Smooth muscle cell (in vitro differentiated cells): ENCODE results near the gene SMIM33. TPM values are rescaled to one million over a fixed set of nuclear protein-coding genes. Genes with fewer than 3 reads are reported as not detected.

ENCODE experiments used
- DNase-seq: peaks from one replicate; lab custom pipeline; 2025; ENCODE audit not compliant: unreplicated experiment; lab: John Stamatoyannopoulos, UW
- H2AFZ ChIP-seq: fragments of 200-600 bp; sonication (generic); 2 replicates; pipeline ENCODE4 v1.6.0; 2016; ENCODE audit warnings: antibody characterized with exemption, low read depth, mild to moderate bottlenecking
- H3F3A ChIP-seq: fragments of 200-600 bp; sonication (generic); 2 replicates; pipeline ENCODE4 v1.6.0; 2017; ENCODE audit warnings: antibody characterized with exemption, low read depth
- H3K27ac ChIP-seq: fragments of 200-600 bp; sonication (generic); 2 replicates; pipeline ENCODE4 v1.5.1; 2016; ENCODE audit warnings: low read depth, mild to moderate bottlenecking
- H3K27me3 ChIP-seq: fragments of 200-600 bp; sonication (generic); 2 replicates; pipeline ENCODE4 v1.6.1; 2016; ENCODE audit warnings: low read depth, mild to moderate bottlenecking
- H3K36me3 ChIP-seq: fragments of 200-600 bp; sonication (generic); 2 replicates; pipeline ENCODE4 v1.5.1; 2016; ENCODE audit warnings: low read depth
- H3K4me1 ChIP-seq: fragments of 200-600 bp; sonication (generic); 2 replicates; pipeline ENCODE4 v1.5.1; 2016; ENCODE audit warnings: low read depth
- H3K4me2 ChIP-seq: fragments of 200-600 bp; sonication (generic); 2 replicates; pipeline ENCODE4 v1.6.0; 2016; ENCODE audit warnings: mild to moderate bottlenecking
- H3K4me3 ChIP-seq: fragments of 200-600 bp; sonication (generic); 2 replicates; pipeline ENCODE4 v1.5.1; 2016; ENCODE audit warnings: mild to moderate bottlenecking
- H3K79me2 ChIP-seq: fragments of 200-600 bp; sonication (generic); 2 replicates; pipeline ENCODE4 v1.6.0; 2016; ENCODE audit warnings: low read depth, mild to moderate bottlenecking
- H3K9ac ChIP-seq: fragments of 200-600 bp; sonication (generic); 2 replicates; pipeline ENCODE4 v1.6.0; 2016; ENCODE audit warnings: low read depth
- H3K9me3 ChIP-seq: fragments of 200-600 bp; sonication (generic); replicated peaks from 2 replicates; pipeline ENCODE4 v1.5.1; 2016; ENCODE audit warnings: low read depth
- H4K20me1 ChIP-seq: fragments of 200-600 bp; sonication (generic); 2 replicates; pipeline ENCODE4 v1.6.0; 2016; ENCODE audit warnings: low read depth
- WGBS: methylation state at CpG from one replicate; pipeline ENCODE4 v1.1.7; 2016; ENCODE audit warnings: low lambda C conversion rate; 5-methylcytosine and 5-hydroxymethylcytosine counted together
- polyA plus RNA-seq: library from polyadenylated mRNA; unstranded; fragments of >200 nt; fragmentation: Nextera tagmentation; extraction: Ambion mirVana; gene quantifications from 2 replicates; pipeline ENCODE4 v1.2.1, GENCODE V29; 2016
- total RNA-seq: library from RNA; depleted of rRNA; stranded (reverse); fragments of >200 nt; gene quantifications from 2 replicates; pipeline ENCODE4 v1.2.3, GENCODE V29; 2014
- TF ChIP-seq, protein P1 (sequence below): fragments of 200-600 bp; sonication (generic); IDR thresholded peaks from 2 replicates; pipeline ENCODE4 v1.5.1; 2017; ENCODE audit warnings: borderline replicate concordance, mild to moderate bottlenecking, antibody characterized with exemption; ENCODE audit not compliant: insufficient read depth, poor library complexity, severe bottlenecking

Gene SMIM33
- total and polyA plus RNA-seq, 2 experiments from 2014 or later: not detected

DNA sequence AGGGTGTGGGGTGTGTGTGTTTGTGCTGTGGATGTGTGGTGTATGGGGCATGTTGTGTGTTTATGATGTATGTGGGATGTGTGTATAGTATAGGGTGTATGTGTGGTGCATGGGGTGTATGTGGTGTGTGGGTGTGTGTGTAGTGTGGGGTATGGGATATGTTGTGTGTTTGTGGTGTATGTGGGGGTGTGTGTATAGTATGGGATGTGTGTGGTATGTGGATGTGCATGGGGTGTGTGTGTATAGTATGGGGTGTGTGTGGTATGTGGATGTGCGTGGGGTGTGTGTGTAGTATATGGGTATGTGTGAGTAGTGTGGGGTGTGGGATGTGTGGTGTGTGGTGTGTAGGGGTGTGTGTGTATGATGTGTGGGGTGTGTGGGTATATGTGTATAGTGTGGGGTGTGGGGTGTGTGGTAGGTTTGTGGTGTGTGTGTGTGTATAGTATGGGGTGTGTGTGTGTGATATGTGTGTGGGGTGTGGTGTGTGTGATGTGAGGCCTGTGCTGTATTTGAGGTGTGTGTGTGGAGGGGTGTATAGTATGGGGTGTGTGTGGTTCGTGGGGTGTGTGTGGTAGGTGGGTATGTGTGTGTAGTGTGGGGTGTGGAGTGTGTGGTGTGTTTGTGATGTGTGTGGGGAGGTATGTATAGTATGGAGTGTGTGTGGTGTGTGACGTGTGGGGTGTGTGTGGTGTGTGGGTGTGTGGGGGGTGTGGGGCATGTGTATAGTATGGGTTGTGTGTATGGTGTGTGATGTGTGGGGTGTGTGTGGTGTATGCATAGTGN, 18.7 kb upstream of the SMIM33 start:
- H2AFZ ChIP-seq: no peak overlapping the region
- no peaks in the 10 kb centered on the region for H3K9me3 ChIP-seq
- WGBS: 89% methylated on average over 3 of the region's 3 CpGs
- H3K79me2 ChIP-seq: no peaks in the 10 kb centered on the region
- no peaks in the 10 kb centered on the region for H4K20me1 ChIP-seq
- no peak overlapping the region for H3K4me3 ChIP-seq
- TF ChIP-seq, protein P1, sequence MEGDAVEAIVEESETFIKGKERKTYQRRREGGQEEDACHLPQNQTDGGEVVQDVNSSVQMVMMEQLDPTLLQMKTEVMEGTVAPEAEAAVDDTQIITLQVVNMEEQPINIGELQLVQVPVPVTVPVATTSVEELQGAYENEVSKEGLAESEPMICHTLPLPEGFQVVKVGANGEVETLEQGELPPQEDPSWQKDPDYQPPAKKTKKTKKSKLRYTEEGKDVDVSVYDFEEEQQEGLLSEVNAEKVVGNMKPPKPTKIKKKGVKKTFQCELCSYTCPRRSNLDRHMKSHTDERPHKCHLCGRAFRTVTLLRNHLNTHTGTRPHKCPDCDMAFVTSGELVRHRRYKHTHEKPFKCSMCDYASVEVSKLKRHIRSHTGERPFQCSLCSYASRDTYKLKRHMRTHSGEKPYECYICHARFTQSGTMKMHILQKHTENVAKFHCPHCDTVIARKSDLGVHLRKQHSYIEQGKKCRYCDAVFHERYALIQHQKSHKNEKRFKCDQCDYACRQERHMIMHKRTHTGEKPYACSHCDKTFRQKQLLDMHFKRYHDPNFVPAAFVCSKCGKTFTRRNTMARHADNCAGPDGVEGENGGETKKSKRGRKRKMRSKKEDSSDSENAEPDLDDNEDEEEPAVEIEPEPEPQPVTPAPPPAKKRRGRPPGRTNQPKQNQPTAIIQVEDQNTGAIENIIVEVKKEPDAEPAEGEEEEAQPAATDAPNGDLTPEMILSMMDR: no peak
- DNase-seq: no peak
- H3K9ac ChIP-seq: no peak overlapping the region
- H3K36me3 ChIP-seq: no peaks in the 10 kb centered on the region
- H3K27ac ChIP-seq: no peak overlapping the region
- H3K4me2 ChIP-seq: no peak overlapping the region
- H3K27me3 ChIP-seq: no peaks in the 10 kb centered on the region
- H3K4me1 ChIP-seq: peaks cover 1% of the 10 kb centered on the region
- no peaks in the 10 kb centered on the region for H3F3A ChIP-seq

DNA sequence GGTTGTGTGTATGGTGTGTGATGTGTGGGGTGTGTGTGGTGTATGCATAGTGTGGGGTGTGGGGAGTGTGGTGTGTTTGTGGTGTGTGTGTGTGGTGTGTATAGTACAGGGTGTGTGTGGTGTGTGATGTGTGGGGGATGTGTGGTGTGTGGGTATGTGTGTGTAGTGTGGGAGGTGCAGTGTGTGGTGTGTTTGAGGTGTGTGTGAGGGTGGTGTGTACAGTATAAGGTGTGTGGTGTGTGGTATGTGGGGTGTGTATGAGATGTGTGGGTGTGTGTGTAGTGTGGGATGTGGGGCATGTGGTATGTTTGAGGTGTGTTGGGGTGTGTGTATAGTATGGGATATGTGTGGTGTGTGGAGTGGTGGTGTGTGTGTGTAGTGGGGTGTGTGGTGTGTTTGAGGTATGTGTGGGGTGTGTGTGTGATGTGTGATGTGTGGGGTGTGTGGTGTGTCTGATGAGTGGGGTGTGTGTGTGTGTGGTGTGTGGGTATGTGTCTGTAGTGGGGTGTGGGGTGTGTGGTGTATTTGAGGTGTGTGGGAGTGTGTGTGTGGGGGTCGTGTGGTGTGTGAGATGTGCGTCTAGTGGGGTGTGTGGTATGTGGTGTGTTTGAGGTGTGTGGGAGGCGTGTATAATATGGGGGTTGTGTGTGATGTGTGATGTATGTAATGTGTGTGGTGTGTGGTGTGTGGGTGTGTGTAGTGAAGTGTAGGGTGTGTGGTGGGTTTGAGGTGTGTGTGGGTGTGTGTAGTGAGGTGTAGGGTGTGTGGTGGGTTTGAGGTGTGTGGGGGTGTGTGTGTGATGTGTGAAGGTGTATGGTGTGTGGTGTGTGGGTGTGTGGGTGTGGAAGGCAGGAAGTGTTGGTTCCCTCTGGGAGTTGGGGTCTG, 16.9 kb upstream of the SMIM33 start:
- no peak for DNase-seq
- no peak overlapping the region for H3K4me2 ChIP-seq
- no peaks in the 10 kb centered on the region for H3K9me3 ChIP-seq
- no peaks in the 10 kb centered on the region for H3K27me3 ChIP-seq
- no peak overlapping the region for H3K27ac ChIP-seq
- H3K4me3 ChIP-seq: no peak overlapping the region
- TF ChIP-seq, protein P1: no peak
- WGBS: 80% methylated on average over 2 of the region's 3 CpGs
- no peak overlapping the region for H3K9ac ChIP-seq
- no peaks in the 10 kb centered on the region for H4K20me1 ChIP-seq
- no peaks in the 10 kb centered on the region for H3K36me3 ChIP-seq
- H3K4me1 ChIP-seq: no peaks in the 10 kb centered on the region
- no peak overlapping the region for H2AFZ ChIP-seq
- H3F3A ChIP-seq: no peaks in the 10 kb centered on the region
- no peaks in the 10 kb centered on the region for H3K79me2 ChIP-seq

DNA sequence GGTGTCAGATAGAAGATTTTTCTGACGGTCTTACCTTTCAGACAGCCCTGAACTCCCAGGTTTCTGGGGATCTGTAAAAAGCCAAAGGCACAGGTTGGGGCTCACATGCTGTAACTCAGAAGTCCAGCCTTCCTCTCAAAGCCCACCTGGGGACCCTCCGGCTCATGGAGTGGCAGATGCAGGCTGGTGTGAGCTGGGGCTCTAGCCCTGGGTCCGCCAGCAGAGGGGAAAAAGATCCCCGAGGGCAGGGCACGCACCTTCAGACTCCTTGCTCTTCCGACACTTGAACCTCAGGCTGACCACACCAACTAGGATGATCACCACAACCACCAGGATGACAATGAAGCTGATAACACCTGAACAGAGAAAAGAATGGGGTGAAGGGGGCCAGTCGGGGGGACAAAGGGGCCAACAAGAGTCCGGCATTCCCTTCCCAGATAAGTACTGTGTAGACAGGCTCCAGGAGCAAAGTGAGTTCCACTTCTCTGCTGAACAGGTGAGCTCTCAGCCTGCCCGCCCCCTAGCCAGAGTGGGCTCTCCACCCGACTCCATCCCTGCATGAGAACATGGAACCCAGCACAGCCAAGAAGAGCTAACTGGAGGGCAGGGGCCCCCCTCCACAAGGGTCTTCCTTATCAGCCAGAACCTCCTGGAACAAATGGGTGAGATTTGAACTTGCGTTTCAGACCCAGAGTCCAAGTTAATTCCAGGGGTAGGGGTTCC, 16.1 kb upstream of the SMIM33 start:
- Histone ChIP-seq H3K4me2 (no peak overlapping the region), H3K9ac (no peak overlapping the region), H3K4me3 (no peak overlapping the region), H4K20me1 (no peaks in the 10 kb centered on the region), H3K27ac (no peak overlapping the region), H3K9me3 (no peaks in the 10 kb centered on the region), H3K4me1 (no peaks in the 10 kb centered on the region), H3K79me2 (no peaks in the 10 kb centered on the region), H2AFZ (no peak overlapping the region), H3F3A (no peaks in the 10 kb centered on the region), H3K27me3 (no peaks in the 10 kb centered on the region), H3K36me3 (no peaks in the 10 kb centered on the region)
- DNase-seq: no peak
- TF ChIP-seq, protein P1: no peak
- WGBS: 92% methylated on average over 10 of the region's 11 CpGs
